GM12874 (cell line): ENCODE data around the gene CRPPA.

ENCODE experiments used
- CTCF ChIP-seq: IDR thresholded peaks from 2 replicates; pipeline ENCODE4 v1.5.1; 2011; ENCODE audit warnings: low read depth, mild to moderate bottlenecking, control low read depth, low read length, moderate library complexity; ENCODE audit not compliant: insufficient read depth

The CRPPA gene

GRCh38 chr7:16400893-16401275 is 20.5 kb downstream of the CRPPA start:
- no peak for TF ChIP-seq CTCF

DNA sequence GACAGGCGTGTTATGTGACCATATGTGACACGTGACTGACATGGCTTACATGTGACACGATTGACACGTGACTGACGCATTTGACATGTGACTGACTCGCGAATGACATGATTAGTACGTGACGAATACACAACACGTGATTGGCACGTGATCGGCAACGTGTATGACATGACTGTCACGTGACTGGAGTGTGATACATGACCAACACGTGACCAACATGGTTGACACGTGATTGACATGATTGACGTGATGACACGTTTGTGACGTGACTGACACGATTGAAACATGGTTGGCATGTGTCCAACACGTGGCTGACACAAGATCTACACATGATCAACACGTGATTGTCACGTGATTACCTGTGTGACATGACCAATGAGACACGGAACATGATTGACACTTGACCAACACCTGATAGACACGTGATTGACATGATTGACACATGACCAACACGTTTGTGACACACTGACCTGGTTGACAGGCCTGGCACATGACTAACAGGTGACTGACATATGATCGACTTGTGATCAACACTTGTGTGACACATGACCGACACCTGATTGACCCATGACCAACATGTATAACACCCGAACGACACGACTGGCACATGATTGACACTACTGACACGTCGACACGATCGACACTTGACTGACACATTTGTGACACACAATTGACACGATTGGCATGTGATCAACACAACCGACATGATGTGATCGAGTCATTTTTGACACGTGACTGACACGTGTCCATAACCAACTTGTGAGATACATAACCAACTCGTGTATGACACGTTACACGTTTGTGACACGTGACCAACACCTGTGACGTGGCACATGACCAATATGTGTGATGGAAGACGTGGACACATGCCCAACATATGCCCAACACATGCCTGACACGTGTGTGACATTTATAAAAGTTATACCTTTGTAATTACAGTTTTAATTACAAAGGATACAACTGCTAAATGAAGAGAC is 21.1 kb downstream of the CRPPA start:
- no peak for TF ChIP-seq CTCF

DNA sequence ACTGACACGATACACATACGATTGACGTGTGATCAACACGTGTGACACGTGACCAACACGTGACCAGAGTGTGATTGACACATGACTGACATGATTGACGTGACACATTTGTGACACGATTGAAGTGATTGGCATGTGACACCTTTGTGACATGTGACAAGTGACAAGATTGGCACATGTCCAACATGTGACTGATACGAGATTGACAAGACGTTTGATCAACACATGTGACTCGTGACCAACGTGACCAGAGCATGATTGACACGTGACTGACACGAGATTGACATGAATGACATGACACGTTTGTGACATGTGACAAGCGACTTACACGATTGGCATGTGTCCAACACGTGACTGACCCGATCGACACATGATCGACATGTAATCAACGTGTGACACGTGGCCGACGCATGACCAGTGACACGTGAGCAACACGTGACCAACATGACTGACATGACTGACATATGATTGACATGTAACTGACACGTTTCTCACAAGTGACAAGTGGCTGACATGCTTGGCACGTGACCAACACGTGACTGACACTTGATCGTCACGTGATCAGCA is 22.0 kb downstream of the CRPPA start:
- no peak for TF ChIP-seq CTCF

GRCh38 chr7:16398146-16399017 is 23.0 kb downstream of the CRPPA start:
- no peak for TF ChIP-seq CTCF

DNA sequence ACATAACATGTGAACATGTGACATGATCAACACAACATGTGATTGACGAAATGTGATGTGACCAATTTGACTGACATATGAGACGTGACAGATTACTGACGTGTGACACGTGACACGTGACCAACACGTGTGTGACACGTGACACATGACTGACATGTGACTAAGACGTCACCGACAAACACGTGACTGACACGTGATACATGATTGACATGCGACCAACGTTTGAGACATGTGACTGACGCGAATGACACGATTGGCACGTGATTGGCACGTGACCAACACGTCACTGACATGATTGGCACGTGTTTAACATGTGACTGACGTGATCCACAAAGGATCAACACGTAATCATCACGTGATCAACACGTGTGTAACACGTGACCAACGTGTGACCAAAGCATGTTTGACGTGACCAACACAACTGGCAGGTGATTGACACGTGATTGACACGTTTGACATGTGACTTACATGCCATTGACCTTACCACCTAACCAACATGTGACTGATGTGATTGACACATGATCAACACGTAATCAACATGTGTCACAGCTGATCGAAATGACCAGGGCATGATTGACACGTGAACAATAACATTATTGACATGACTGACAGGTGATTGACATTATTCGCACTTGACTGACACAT is 23.7 kb downstream of the CRPPA start:
- no peak for TF ChIP-seq CTCF

DNA sequence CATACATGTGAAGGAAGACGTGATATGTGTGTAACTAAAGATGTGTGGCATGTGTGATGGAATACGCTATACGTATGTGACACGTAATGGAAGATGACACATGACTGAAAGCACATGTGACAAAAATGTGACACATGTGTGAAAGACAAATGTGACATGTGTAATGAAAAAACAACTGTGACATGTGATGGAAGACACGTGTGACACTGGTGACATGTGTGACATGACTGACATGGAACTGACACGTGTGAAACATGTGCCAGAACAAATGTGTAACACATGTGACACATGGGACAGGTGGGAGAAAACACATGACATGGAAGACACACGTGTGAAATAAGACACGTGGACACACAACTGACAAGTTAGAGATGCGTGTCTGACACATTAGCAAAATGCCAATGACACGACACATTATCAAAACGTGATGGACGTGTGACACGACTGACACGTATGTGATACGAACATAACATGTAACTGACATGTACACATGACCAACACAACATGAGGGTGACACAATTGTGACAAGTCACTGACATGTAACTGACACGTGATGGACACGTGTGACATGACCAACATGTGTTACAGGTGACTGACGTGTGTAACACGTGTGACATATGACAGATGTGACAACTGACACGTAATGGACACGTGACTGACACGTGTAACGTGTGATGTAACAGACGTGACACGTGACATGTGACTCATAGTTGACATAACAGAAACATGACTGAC is 24.4 kb downstream of the CRPPA start:
- no peak for TF ChIP-seq CTCF
